MM.1S (cell line): ENCODE results near the gene DMGDH.

Experiments used
- EZH2 ChIP-seq: fragments of 300-600 bp; sonication (generic); optimal IDR thresholded peaks from 2 replicates; pipeline ENCODE3; 2017; ENCODE audit warnings: low read depth, mild to moderate bottlenecking, antibody characterized with exemption, low read length, mixed read lengths
- EZH2phosphoT487 ChIP-seq: fragments of 300-600 bp; sonication (generic); IDR thresholded peaks from 2 replicates; pipeline ENCODE4 v1.6.1; 2018; ENCODE audit warnings: antibody characterized with exemption, low read length
- TF ChIP-seq, protein P1 (sequence below): fragments of 300-600 bp; sonication (generic); IDR thresholded peaks from 2 replicates; pipeline ENCODE4 v1.5.1; 2016; ENCODE audit warnings: antibody characterized with exemption, low read length, mixed read lengths

GRCh38 chr5:78985116-78985724 lies 84.3 kb downstream of the DMGDH start, which contains the start of gene ARSB:
- TF ChIP-seq, protein P1, sequence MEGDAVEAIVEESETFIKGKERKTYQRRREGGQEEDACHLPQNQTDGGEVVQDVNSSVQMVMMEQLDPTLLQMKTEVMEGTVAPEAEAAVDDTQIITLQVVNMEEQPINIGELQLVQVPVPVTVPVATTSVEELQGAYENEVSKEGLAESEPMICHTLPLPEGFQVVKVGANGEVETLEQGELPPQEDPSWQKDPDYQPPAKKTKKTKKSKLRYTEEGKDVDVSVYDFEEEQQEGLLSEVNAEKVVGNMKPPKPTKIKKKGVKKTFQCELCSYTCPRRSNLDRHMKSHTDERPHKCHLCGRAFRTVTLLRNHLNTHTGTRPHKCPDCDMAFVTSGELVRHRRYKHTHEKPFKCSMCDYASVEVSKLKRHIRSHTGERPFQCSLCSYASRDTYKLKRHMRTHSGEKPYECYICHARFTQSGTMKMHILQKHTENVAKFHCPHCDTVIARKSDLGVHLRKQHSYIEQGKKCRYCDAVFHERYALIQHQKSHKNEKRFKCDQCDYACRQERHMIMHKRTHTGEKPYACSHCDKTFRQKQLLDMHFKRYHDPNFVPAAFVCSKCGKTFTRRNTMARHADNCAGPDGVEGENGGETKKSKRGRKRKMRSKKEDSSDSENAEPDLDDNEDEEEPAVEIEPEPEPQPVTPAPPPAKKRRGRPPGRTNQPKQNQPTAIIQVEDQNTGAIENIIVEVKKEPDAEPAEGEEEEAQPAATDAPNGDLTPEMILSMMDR = no peak
- TF ChIP-seq EZH2phosphoT487 = no peak
- TF ChIP-seq EZH2 = no peak
